C4-2B (cell line): ENCODE results near the gene FGA.

Experiments used
- H3K27ac ChIP-seq: fragments of 450-650 bp; 2 replicates; pipeline ENCODE4 v1.5.1; 2017
- ZFX ChIP-seq: fragments of 450-650 bp; IDR thresholded peaks from 2 replicates; pipeline ENCODE4 v1.6.1; 2017
- TF ChIP-seq, protein P1 (sequence below): fragments of 450-650 bp; conservative IDR thresholded peaks from 2 replicates; pipeline ENCODE4 v1.5.1; 2017; ENCODE audit warnings: mild to moderate bottlenecking

Gene FGA

DNA sequence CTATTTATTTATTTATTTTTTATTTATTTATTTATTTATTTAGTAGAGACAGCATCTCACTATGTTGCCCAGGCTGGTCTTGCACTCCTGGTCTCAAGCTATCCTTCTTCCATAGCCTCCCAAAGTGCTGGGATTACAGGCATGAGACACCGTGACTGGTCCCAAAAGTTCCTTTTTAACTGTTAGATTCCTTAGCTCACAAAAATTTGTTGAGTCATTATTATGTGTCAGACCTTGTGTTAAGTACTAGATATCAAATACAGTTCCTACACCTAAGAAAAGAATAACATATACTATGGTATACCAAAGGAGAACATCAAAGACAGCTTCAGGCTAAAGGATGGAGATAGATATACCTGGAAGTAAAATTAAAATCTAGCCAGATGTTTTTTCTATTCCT is 11.6 kb downstream of the FGA start:
- no peak overlapping the region for H3K27ac ChIP-seq
- TF ChIP-seq, protein P1, sequence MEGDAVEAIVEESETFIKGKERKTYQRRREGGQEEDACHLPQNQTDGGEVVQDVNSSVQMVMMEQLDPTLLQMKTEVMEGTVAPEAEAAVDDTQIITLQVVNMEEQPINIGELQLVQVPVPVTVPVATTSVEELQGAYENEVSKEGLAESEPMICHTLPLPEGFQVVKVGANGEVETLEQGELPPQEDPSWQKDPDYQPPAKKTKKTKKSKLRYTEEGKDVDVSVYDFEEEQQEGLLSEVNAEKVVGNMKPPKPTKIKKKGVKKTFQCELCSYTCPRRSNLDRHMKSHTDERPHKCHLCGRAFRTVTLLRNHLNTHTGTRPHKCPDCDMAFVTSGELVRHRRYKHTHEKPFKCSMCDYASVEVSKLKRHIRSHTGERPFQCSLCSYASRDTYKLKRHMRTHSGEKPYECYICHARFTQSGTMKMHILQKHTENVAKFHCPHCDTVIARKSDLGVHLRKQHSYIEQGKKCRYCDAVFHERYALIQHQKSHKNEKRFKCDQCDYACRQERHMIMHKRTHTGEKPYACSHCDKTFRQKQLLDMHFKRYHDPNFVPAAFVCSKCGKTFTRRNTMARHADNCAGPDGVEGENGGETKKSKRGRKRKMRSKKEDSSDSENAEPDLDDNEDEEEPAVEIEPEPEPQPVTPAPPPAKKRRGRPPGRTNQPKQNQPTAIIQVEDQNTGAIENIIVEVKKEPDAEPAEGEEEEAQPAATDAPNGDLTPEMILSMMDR: no peak
- TF ChIP-seq ZFX: no peak

DNA sequence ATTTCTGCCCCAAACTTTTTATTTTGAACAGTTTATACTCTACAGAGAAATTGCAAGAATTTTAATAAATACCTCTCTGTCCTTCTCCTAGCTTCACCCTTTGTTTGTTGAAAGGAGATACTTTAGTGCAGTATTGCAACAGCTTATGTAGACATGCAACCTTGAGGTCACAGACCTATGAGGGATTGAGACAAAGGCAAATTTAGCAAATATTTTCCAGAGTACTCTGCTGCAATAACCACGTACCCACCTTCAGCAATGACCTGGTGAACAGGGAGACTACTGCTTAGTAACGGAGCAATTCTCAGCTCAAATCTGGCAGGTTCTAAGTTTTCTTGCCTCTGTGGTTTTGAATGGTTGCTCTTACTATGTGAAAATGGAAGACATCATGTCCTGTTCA is 13.2 kb downstream of the FGA start:
- TF ChIP-seq ZFX: no peak
- TF ChIP-seq, protein P1: no peak
- H3K27ac ChIP-seq: no peak overlapping the region

DNA sequence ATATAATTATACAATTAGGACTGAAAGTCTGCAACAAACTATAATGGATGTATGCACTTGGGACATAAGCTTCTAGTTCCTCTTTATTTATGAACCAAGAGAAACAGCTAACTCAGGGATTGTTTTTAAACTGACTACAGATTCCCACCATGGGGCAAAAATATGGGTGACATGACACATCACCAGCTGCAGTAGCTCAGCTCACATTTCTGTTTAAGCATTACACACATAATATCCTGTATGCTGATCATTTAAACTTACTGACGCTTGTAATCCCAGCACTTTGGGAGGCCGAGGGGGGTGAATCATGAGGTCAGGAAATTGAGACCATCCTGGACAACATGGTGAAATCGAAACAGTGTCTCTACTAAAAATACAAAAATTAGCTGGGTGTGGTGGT is 16.2 kb downstream of the FGA start:
- no peak for TF ChIP-seq ZFX
- TF ChIP-seq, protein P1: no peak
- H3K27ac ChIP-seq: no peak overlapping the region

DNA sequence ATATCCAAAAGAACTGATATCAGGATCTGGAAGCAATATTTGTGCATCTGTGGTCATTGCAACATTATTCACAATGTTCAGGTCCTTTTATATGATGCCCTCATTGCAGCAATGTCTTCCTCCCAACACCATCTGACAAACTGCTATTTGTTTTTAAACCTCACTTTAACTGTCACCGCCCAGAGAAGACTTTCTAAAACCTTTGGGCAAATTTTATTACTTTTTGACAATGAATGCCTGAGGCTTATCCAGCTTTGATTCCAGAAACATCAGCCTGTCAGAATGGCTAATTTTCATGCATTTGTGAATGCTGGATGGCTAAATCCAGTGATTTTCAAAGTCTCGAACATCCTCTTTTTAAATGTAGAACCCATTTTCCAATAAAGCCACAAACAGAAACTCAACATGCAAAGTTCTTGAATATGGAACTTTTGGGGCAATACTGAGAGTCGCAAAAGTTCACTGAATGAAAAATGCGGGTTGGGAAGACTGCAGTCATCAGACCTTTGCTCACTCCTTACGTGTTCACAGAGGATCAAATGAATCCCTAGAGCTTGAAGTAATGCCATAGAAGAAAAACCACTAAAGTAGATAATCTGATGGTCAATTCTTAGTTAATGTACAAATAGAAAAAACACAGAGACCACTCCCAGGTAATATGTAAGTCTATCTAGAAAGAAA is 17.2 kb downstream of the FGA start:
- no peak overlapping the region for H3K27ac ChIP-seq
- TF ChIP-seq, protein P1: no peak
- no peak for TF ChIP-seq ZFX

DNA sequence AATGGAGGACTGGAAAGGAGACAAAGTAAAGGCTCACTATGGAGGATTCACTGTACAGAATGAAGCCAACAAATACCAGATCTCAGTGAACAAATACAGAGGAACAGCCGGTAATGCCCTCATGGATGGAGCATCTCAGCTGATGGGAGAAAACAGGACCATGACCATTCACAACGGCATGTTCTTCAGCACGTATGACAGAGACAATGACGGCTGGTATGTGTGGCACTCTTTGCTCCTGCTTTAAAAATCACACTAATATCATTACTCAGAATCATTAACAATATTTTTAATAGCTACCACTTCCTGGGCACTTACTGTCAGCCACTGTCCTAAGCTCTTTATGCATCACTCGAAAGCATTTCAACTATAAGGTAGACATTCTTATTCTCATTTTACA is 21.0 kb downstream of the FGA start:
- TF ChIP-seq, protein P1: no peak
- TF ChIP-seq ZFX: no peak
- no peak overlapping the region for H3K27ac ChIP-seq

DNA sequence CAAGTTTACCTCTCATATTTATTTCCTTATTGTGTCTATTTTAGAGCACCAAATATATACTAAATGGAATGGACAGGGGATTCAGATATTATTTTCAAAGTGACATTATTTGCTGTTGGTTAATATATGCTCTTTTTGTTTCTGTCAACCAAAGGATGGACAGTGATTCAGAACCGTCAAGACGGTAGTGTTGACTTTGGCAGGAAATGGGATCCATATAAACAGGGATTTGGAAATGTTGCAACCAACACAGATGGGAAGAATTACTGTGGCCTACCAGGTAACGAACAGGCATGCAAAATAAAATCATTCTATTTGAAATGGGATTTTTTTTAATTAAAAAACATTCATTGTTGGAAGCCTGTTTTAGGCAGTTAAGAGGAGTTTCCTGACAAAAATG is 21.5 kb downstream of the FGA start:
- no peak overlapping the region for H3K27ac ChIP-seq
- TF ChIP-seq ZFX: no peak
- TF ChIP-seq, protein P1: no peak

DNA sequence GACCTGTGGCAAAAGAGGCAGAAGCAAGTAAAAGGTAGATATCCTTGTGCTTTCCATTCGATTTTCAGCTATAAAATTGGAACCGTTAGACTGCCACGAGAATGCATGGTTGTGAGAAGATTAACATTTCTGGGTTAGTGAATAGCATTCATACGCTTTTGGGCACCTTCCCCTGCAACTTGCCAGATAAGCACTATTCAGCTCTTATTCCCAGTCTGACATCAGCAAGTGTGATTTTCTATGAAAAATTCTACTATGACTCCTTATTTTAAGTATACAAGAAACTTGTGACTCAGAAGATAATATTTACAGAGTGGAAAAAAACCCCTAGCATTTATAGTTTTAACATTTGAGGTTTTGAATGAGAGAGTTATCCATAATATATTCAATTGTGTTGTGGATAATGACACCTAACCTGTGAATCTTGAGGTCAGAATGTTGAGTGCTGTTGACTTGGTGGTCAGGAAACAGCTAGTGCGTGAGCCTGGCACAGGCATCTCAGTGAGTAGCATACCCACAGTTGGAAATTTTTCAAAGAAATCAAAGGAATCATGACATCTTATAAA is 23.8 kb downstream of the FGA start:
- no peak overlapping the region for H3K27ac ChIP-seq
- TF ChIP-seq, protein P1: no peak
- TF ChIP-seq ZFX: no peak
